Astrocyte of the spinal cord (primary cell): ENCODE results near the gene PPOX.

Source experiments
- DNase-seq: peaks from one replicate; pipeline ENCODE4 v3.0.0; 2011; ENCODE audit warnings: low read depth, low spot score
- H3K4me3 ChIP-seq: 2 replicates; pipeline ENCODE4 v1.5.1; 2011; ENCODE audit warnings: low read depth, mild to moderate bottlenecking, low read length, moderate library complexity
- in situ Hi-C: cut with HindIII; loops from 2 replicates; pipeline ENCODE4 v1.10.0; 2017; ENCODE audit warnings: low sequenced_read_pairs
- TF ChIP-seq, protein P1 (sequence below): IDR thresholded peaks from 2 replicates; pipeline ENCODE4 v1.5.1; 2012; ENCODE audit warnings: low read depth, mild to moderate bottlenecking, low read length, inconsistent platforms

Gene PPOX

DNA sequence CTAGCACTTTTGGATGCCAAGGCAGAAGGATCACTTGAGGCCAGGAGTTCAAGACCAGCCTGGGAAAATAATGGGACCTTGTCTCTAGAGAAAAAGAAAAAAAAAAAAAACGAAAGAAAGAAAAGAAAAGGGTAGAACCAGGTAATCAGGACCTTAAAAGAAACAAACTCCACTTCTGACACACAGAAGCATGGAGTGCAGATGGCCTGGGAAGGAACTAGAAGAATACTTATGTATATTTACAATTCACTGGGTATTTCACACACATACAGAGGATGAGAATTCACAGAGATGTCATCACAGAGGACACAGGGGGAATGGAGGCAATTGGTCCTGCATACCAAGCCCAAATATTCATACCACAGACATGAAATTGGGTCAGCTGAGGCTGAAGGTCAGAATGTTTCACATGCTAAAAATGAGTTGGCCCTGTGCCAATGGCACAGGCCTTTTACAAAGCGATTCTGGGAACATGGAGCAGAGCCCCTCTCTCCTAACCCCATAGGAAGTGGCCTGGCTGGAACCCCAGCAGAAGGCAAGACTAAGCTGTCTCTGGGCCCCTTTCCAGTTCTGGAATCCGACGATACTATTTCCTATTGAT, 6.7 kb downstream of the PPOX start:
- in situ Hi-C loops = no loop called here
- peak; percentile 73 for DNase-seq
- TF ChIP-seq, protein P1, sequence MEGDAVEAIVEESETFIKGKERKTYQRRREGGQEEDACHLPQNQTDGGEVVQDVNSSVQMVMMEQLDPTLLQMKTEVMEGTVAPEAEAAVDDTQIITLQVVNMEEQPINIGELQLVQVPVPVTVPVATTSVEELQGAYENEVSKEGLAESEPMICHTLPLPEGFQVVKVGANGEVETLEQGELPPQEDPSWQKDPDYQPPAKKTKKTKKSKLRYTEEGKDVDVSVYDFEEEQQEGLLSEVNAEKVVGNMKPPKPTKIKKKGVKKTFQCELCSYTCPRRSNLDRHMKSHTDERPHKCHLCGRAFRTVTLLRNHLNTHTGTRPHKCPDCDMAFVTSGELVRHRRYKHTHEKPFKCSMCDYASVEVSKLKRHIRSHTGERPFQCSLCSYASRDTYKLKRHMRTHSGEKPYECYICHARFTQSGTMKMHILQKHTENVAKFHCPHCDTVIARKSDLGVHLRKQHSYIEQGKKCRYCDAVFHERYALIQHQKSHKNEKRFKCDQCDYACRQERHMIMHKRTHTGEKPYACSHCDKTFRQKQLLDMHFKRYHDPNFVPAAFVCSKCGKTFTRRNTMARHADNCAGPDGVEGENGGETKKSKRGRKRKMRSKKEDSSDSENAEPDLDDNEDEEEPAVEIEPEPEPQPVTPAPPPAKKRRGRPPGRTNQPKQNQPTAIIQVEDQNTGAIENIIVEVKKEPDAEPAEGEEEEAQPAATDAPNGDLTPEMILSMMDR = no peak
- no peak overlapping the region for H3K4me3 ChIP-seq

DNA sequence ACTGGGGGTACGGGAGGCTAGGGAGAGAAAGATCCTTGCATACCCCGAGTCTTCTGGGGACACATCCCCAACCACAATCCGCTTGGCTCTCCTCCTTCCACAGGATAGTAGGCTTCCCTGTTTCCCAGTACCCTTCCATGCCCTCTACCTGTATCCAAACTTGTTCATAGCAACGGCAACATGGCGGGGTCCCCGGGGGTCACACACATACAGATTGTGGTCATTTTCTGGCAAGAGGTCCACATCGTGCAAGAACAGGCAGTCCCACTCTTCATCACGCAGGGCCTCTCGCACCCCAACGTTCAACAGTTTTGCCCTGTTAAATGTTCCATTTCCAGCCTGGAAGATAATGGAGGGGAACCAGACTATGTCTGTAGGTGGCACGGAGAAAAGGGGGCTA, 7.5 kb downstream of the PPOX start:
- DNase-seq = no peak
- in situ Hi-C loops = no loop called here
- no peak overlapping the region for H3K4me3 ChIP-seq
- TF ChIP-seq, protein P1 = no peak

DNA sequence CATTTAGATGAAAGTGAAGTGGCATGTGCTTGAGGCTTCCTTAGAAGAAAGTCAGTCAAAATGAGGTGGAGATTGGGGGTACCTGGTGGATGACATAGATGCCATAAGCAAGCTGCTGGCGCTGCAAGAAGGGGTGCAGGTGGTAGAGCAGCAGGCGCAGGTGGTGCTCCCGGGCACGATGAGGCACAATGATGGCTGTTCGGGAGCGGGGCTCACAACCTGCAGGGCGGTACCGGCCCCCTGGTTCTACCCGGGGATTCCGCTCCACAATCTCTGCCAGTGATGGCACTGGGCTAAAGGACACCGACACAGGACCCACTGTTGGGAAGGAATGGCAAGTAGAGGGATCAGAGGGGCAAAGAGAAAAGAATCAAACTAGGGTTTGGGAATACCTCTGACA, 8.7 kb downstream of the PPOX start:
- no peak overlapping the region for H3K4me3 ChIP-seq
- no peak for DNase-seq
- in situ Hi-C loops = no loop called here
- TF ChIP-seq, protein P1 = no peak

DNA sequence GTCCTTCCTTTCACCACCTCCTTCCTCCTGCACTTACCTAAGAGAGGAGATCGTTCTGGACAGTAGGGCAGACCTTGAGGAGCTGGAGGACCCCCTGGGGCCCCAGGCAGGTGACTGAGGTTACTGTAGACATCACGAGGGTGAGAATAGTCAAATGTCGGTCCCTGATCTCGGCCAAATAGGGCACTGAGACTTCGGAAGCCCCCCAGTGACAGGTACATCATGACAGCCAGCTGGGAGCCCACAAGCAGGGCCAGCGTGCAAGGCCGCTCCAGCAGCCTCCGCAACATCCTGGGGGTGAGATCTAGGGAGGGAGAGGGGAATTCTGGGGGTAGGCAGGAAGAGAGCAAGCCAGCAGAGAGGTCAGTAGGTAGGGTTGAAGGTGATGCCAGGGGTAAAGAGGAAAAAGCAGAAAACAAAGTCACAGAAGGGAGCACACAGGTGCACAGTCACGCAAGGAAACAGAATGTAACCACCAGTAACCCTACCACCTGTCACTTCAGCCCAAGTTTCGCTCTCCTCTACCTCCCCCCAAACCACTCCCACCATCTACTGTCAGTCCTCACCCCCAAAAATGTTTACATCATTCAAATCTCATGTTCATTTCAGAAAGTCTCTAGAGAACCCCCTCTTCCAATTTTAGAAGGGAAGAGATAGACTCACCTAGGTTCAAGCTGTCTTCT, 9.7 kb downstream of the PPOX start:
- in situ Hi-C loops = no loop called here

DNA sequence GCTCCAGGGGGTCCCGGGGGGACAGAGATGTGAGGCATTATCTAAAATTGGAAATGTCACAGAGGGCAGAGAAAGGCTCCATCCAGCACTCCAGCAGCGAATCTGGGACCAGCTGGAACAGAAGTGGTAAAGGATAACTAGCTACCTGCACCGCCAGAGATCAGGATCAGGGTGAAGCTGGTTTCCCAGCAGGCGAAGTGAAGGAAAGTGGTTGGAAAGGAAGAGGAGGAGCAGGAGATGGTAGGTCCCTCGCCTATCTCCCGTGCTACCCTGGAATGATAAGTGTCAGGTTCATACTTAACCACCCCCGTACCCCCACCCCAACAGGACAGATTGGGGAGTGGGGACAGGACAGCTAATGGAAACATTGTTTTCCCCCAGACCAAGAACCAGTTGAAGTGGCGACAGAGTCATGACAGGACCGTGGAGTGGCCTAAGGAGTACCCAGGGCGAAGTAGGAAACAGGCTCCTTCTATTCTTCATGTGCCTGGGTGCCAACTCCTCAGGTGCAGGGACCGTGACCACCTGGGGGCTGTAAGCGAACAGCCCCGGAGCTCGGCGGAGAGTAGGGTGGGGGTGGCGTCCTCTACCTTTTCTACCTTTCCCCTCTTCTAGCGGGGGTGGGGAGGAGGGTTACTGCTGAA, 10.4 kb downstream of the PPOX start:
- in situ Hi-C loops = no loop called here
- peak overlapping the region; percentile 96 for H3K4me3 ChIP-seq
- DNase-seq = no peak
- TF ChIP-seq, protein P1 = no peak

More for the DNA sequence above, 9.7 kb downstream of the PPOX start:
- no peak for DNase-seq
- TF ChIP-seq, protein P1 = no peak
- H3K4me3 ChIP-seq = peak overlapping the region; percentile 96

DNA sequence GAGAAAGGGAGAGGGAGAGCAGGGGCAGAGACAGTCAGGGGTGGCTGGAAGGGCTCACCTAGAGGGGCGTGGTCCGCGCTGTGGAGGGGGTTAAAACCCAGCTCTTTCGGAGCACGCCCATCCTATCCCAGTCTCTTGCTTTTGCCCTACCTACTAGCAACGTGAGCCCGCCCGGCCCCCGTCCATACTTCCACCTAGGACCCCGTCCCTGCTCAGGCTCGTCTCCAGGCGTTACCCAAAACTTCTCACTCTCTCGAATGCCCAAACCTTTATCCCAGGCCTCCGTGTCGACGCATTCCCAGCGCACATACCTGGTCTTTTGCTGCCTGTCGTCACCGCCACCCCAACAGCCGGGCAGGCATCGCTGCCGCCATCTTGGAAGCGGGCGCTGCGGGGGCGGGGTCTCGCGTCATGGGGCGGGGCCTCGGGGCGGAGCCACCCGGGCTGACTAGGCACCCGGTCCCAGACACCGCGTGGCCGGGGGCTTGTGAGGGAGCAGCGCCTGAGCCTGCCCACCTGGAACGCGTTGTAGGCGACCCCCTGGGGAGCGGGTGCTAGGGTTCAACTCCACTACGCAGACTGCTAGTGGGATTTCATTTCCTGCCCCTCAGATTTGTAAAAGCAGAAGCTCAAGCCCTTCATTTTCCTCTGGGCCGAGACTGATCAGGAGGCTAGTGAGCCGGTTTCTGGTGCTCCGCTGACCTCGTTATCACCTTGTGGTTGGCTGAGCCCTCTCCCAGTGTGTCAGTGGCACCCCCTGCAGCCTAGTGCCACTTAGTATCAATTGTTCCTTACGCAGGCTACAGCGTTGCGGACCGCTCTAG, 11.1 kb downstream of the PPOX start, which contains the start of gene B4GALT3:
B4GALT3 (minus strand) TSS at position 396 of the 824 bp plus-strand sequence. CDS start 1,447 bp downstream, outside the sequence.
- TF ChIP-seq, protein P1 = no peak
- H3K4me3 ChIP-seq = peak within 1 kb of the TSS; percentile 96
- in situ Hi-C loops = no loop called here
- DNase-seq = peak; percentile 76
